Body of pancreas (tissue), 4 donors: Measurements from ENCODE around the gene SURF1.

Experiments
- POLR2A ChIP-seq, 3 donors: fragments of 450-650 bp; IDR thresholded peaks; one replicate each; pipeline ENCODE4 v1.6.1; 2016; ENCODE audit warnings: antibody characterized with exemption in 3 of 3, mild to moderate bottlenecking in 2 of 3
- TF ChIP-seq, protein P1 (sequence below), 7 experiments: fragments of 450-650 bp in 4 of 7; fragments of 200-600 bp in 3 of 7; sonication (generic) in 3 of 7; IDR thresholded peaks; one replicate each; pipeline ENCODE4 v1.5.1; 2016 to 2019; ENCODE audit warnings: antibody characterized with exemption in 7 of 7

DNA sequence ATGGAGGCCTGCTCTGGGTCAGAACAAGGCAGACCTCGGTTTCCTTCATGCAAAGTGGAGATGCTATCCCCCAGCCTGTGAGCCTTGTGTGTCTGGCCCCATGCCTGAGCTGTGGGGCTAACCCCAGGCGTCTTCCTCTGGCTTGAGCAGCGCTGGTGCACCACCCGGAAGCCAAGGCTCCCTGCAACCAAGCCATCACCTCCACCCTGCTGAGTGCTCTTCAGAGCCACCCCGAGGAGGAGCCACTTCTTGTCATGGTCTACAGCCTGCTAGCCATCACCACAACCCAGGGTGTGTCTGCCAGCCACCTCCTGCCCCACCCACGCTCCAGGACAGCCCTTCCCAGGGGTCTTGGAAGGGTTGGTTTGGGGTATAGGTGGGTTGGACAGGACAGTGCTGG is 45.3 kb upstream of the SURF1 start:
- TF ChIP-seq, protein P1, sequence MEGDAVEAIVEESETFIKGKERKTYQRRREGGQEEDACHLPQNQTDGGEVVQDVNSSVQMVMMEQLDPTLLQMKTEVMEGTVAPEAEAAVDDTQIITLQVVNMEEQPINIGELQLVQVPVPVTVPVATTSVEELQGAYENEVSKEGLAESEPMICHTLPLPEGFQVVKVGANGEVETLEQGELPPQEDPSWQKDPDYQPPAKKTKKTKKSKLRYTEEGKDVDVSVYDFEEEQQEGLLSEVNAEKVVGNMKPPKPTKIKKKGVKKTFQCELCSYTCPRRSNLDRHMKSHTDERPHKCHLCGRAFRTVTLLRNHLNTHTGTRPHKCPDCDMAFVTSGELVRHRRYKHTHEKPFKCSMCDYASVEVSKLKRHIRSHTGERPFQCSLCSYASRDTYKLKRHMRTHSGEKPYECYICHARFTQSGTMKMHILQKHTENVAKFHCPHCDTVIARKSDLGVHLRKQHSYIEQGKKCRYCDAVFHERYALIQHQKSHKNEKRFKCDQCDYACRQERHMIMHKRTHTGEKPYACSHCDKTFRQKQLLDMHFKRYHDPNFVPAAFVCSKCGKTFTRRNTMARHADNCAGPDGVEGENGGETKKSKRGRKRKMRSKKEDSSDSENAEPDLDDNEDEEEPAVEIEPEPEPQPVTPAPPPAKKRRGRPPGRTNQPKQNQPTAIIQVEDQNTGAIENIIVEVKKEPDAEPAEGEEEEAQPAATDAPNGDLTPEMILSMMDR (IDR thresholded peaks at IDR 0.05), result no peak
- TF ChIP-seq POLR2A (IDR thresholded peaks at IDR 0.05), result no peak
